ENCODE data around the gene ATP8B4.
"Not testable (repeated sequence)": the region's sequence is repeated elsewhere in the genome, so short reads cannot be mapped to it uniquely, and the experiment has no call there.

ATP8B4 gene, protein sequence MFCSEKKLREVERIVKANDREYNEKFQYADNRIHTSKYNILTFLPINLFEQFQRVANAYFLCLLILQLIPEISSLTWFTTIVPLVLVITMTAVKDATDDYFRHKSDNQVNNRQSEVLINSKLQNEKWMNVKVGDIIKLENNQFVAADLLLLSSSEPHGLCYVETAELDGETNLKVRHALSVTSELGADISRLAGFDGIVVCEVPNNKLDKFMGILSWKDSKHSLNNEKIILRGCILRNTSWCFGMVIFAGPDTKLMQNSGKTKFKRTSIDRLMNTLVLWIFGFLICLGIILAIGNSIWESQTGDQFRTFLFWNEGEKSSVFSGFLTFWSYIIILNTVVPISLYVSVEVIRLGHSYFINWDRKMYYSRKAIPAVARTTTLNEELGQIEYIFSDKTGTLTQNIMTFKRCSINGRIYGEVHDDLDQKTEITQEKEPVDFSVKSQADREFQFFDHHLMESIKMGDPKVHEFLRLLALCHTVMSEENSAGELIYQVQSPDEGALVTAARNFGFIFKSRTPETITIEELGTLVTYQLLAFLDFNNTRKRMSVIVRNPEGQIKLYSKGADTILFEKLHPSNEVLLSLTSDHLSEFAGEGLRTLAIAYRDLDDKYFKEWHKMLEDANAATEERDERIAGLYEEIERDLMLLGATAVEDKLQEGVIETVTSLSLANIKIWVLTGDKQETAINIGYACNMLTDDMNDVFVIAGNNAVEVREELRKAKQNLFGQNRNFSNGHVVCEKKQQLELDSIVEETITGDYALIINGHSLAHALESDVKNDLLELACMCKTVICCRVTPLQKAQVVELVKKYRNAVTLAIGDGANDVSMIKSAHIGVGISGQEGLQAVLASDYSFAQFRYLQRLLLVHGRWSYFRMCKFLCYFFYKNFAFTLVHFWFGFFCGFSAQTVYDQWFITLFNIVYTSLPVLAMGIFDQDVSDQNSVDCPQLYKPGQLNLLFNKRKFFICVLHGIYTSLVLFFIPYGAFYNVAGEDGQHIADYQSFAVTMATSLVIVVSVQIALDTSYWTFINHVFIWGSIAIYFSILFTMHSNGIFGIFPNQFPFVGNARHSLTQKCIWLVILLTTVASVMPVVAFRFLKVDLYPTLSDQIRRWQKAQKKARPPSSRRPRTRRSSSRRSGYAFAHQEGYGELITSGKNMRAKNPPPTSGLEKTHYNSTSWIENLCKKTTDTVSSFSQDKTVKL

DNA sequence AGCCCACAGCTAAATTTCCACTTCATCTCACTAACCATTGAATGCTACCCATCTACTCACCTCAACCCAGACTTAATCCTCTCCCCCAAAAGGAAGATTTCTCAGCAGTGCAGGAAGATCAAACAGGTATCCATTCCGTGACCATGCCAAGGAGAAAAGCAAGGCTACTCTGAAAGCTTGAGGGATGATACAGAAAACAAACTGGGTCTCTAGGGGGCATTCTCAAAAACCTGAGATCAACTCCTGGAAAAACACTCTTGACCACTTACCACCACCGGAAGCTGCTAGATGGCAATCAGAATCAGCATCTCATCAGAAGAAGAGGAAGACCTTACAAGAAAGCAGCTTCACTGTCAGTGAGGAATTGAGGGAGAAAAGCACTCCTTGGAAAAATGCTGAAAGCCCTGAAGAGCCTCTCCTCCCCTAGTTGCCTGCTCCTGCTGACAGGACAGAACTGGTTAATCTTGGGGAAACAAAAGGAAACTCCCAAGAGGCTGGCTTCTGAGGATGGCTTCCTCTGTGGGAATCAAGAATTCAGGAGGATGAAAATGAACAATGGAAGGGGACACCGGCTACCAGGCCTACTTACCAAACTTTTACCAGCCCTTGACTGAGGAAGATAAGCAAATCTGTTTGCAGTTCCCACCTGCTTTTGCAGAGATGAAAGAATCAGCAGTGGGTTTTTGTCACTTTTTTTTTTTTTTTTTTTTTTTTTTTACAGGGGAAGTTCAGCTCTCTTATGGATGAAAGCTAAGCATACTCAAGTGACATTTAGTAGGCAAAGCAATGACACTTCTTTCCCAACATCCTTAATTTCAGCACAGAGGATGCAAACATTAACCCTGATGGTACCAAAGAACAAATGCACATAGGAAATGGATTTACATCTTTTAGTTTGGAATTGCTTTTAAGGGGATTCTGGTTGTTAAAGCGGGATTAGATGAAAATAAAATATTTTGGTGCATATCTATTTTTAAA is at the start of gene ATP8B4:
Gene ATP8B4 (minus strand): TSS at position 171 of the 978 bp plus-strand sequence. CDS start 12,267 bp downstream, outside the sequence.
- DNase-seq, result no peak

DNA sequence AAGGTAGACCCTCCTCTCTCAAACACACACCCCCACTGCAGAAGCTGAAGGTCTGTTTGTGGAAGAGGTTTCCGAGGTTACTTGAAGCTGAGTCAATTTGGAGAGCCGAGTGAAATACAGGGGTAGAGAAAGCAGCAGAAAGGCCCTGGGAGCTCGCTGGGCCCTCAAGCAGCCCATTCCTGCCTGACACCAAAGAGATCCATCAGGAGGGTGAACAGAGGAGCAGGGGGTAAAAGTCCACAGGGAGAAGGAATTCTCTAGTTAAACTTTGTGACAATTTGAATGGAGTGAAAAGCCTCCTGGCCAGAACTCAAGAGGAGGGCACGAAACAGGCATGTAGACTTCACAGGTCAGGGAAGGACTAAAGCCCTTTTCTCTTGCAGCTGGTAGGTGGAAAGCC is 49.3 kb upstream of the ATP8B4 start:
- no peak for DNase-seq

DNA sequence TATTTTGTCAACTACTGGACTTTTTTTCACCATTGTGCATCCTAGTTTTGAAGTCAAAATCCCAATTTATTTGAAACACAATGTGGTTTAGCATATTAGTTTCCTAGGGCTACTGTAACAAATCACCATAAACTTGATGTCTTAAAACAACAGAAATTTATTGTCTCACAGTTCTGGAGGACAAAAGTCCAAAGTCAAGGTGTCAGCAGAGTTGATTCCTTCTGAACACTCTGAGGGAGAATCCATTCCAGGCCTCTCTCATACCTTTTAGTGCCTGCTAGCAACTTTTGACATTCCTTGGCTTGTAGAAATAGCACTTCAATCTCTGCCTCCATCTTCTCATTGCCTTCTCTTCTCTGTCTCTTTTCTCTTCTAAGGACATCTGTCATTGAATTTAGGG is 48.1 kb upstream of the ATP8B4 start:
- no peak for DNase-seq

DNA sequence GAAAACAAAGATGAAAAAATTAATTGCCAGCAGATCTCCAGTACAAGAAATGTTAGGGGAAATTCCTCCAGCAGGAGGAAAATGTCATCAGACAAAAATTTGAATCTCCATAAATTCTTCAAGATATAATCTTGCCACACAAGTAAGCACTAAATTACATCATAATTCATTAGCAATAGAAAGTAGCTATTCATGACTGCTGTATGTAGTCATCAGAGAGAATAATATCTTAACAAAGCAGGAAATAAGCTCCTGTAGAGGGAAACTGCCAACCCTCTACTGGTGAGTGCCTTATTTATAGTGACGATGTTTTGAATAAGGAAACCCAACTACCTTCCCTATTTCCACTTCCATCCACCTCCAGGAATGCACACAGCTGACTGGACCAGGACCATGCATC is 47.2 kb upstream of the ATP8B4 start:
- no peak for DNase-seq

DNA sequence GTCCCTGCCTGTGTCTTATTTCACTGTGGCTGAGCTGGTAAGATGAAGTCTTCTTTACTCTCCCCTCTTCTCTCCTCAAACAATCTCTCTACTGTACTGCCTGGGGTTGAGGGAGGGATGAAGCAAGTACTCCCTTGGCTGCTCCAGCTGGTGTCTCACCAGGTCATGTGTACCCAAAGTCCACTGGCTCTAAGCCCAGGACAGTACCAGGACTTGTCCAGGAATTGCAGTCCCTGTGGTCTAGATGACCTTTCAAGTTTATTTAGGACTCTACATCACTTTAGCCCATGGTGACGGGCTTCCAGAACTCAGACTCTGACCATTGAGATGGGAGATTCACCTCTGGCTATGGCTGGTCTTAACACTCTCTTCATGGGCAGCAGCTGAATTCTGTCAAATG is 45.4 kb upstream of the ATP8B4 start:
- no peak for DNase-seq

DNA sequence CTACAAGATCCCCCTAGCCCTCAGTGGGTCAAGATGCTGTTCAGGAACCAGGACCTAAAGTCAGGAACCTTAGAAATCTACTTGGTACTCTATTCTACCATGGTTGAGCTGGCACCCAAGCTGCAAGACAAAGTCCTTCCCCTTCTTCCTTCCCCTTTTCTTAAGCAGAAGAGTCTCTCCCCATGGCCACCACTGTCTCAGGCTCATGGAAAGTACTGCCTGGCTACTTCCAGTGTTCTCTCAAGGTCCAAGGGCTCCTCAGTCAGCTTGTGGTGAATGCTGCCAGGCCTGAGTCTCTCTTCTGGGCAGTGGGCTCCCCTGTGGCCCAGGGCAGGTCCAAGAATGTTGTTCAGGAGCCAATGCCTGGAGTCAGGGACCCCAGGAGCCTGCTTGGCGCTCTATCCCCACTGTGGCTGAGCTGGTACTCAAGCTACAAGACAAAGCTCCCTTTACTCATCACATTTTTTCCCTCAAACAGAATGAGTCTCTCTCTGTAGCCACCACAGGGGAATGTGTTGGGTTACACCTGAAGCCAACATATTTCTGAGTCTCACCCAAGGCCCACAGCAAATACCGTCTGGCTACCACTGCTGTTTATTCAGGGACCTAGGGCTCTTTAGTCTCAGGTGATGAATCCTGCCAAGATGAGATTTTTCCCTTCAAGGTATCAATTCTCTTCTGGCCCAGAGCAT is 44.8 kb upstream of the ATP8B4 start:
- no peak for DNase-seq

DNA sequence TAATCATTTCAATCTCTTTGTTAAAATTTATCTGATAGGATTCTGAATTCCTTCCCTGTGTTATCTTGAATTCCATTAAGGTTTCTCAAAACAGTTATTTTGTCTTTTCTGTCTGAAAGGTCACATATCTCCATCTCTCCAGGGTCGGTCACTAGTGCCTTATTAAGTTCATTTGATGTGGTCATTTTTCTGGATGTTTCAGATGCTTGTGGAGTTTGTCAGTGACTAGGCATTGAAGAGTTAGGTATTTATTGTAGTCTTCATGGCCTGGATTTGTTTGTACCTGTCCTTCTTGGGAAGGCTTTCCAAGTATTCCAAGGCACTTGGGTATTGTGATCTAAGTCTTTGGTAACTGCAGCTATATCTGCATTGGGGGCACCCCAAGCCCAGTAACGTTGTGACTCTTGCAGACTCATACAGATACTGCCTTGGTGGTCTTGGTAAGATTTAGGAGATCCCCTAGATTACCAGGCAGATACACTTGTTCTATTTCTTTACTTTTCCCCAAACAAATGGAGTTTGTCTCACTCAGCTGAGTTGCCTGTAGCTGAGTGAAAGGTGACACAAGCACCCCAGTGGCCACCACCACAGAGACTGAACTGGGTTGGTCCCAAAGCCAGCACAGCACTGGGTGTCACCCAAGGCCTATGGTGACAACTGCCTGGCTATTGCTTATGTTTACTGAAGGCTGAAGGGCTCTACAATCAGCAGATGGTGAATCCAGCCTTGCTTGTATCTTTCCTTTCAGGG is 44.1 kb upstream of the ATP8B4 start:
- no peak for DNase-seq

DNA sequence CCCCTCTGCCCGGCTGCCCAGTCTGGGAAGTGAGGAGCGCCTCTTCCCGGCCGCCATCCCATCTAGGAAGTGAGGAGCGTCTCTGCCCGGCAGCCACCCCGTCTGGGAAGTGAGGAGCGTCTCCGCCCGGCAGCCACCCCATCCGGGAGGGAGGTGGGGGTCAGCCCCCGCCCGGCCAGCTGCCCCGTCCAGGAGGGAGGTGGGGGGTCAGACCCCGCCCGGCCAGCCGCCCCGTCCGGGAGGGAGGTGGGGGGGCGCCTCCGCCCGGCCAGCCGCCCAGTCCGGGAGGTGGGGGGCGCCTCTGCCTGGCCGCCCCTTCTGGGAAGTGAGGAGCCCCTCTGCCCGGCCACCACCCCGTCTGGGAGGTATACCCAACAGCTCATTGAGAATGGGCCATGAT is 39.2 kb upstream of the ATP8B4 start:
- not testable (repeated sequence) for DNase-seq

DNA sequence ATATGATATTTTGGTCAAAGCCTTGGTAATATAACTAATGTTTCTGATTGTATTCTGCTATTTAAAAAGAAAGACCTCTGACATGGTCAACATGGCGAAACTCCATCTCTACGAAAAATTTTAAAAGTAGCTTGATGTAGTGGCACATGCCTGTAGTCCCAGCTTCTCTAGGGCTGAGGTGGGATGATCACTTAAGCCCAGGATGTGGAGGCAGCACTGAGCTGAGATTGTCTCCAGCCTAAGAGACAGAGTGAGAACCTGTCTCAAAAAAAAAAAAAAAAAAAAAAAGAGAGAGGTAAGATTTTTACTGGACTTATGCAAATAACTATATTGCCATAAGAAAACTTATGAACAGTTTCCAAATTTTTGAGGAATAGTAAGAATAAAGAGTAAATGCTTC is 32.4 kb upstream of the ATP8B4 start:
- DNase-seq, result no peak

DNA sequence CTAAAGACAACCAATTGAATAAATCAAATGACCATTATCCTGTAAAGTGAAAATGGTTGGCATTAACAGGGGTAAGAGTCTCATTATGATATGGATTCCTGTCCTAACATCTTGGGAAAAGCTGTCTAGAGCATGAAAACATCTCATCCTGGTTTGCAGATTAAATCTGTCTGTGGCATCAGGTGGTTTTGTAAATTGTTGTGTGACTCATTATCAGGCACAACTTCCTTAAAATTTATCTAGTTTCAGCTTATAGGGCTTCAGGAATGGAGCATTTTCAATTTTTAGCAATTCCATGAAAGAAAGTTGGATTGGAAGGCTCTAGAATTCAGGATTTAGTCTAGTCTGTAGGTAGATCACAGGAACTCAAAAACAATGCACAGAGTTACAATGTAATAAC is 31.8 kb upstream of the ATP8B4 start:
- no peak for DNase-seq

DNA sequence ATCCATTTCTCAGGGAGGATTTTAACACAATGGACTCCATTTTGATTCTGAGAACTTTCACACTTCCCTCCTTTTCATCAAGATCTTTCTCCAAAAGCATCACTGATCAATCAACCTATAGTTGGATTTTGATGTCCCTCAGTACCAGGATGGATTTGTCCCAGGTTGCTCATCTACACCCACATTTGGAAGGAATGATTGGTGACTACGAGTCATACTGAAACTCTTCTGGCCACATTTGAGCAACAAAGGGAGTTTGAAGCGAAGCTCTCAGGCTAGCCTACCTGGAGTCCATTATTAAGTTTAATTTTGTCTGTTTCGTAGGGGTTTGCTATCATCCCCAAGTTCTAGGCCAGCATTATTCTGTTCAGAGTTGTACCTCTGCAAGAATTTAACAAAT is 31.3 kb upstream of the ATP8B4 start:
- no peak for DNase-seq

DNA sequence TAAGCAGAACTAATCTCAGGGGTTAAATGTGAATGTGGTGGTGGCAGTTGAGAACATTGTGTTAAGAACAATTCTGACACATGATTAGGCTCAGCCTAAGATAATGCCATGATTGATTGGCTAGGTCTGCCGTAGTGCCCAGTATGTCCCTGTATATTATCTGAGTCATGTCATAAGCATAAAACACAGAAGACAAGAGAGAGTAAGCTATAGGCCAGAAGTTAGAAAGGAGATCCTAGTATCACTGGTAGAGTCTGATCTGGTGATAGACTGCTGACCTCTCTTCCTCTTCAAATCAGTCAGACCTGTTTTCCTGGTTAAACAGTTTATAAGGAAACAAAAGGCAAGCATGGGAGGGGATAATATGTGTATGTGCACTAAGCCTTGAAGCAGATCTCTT is 30.1 kb upstream of the ATP8B4 start:
- no peak for DNase-seq

DNA sequence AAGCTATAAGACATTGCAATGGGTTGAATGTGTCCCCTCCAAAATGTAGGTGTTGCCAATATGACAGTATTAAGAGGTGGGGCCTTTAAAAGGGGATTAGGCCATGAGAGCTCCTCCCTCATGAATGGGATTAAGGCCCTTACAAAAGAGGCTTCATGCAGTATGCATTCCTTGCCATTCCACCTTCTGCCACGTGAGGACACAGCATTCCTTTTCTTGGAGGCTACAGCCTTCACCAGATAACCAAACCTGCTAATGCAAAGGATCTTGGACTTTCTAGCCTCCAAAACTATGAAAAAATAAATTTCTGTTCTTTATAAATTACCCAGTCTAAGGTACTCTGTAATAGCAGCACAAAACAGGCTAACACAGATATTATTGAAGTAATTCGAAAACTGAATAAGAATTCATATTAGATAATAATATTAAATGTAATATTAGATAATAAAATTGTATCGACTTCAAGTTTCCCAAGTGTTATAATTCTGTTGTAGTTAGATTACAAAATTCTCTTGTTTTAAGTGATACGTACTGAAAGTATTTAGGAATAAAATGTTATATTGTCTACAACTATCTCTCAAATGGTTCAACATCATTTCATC is 29.4 kb upstream of the ATP8B4 start:
- no peak for DNase-seq

DNA sequence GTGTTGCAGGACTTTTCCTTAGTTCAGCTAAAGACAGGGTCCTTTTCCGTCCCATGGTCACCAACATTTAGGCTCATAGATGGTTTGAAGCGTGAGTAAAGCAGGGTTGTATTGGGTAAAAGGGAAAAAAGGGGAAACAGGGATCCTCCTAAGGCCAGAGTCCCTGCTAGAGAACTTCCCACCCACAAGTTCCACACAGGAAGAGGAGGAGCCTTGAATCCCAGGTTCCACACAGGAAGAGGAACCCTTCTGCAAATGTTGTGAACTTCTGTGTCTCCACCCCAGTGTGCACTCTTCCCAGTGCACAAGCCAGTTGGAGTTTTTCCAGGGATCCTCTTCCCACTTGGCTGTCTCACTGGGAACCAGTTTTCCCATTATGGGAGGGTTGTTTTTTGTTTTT is 27.6 kb upstream of the ATP8B4 start:
- no peak for DNase-seq

DNA sequence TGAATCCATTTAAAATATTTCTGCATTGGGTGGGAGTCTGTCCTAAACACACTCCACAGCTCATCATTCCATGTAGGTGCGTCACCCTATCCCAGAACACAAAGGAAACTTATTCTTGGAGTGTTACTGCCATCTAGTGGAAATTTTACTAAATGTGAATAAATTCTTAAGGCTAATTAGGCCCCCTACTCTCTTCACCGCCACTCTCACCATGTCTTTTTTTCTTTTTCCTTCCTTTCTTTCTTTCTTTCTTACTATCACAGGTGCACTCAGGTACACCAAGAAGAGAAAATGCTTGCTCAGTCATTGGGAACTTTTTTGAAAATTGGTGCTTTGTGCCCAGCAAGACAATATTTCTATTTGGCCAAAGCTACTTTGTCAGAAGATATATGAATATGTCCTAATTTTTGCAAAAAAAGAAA is 26.4 kb upstream of the ATP8B4 start:
- DNase-seq, result no peak

DNA sequence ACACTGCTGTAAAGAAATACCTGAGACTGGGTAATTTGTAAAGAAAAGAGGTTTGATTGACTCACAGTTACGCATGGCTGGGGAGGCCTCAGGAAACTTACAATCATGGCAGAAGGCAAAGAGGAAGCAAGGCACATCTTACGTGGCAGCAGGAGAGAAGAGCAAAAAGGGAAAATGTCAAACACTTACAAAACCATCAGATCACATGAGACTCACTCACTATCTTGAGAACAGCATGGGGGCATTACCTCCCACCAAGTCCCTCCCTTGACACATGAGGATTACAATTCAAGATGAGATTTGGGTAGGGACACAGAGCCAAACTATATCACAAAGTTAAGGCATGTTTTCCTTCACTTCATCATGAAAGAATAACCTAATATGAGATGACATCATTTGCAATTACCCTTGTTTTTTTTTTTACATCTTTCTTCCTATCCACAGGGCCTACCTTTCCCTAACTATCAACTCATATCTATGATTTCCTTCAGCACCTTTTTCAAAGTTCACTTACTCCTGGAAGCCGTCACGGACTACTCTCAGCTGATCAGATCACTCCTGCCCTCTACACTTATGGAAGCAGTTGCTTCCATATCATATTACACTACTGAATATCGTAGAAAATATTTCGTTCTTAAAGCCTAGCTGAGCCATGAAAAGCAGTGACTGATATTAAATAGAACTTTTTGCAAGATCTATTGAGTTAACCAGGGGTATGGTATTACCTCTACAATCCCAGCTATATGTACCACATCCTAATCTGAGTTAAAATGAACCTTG is 25.5 kb upstream of the ATP8B4 start:
- no peak for DNase-seq

DNA sequence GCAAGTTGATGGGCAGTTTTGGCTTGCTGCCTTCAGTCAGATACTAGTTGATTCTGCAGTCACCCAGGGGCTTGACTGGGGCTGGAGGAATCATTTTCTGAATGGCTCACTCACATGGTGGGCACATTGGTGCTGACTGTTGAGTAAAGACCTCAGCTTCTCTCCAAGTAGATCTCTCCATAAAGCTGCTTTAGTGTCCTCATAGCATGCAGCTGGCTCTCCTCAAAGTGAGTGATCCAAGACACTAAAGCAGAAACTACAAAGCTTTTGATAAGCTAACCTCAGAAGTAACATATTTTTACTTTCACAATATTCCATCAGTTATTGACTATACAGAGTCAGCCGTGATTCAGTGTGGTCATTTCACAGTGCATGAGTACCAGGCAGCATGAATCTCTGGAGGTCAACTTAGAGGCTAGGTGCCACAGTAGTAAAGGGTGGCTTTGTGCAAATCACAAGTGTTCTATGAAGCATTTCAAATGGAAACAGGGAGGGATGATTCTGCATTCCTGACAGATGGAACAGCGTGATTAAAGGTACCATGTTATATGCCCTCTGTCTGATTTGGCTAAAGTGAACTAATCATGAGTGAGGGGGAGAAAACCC is 24.3 kb upstream of the ATP8B4 start:
- DNase-seq, result no peak

DNA sequence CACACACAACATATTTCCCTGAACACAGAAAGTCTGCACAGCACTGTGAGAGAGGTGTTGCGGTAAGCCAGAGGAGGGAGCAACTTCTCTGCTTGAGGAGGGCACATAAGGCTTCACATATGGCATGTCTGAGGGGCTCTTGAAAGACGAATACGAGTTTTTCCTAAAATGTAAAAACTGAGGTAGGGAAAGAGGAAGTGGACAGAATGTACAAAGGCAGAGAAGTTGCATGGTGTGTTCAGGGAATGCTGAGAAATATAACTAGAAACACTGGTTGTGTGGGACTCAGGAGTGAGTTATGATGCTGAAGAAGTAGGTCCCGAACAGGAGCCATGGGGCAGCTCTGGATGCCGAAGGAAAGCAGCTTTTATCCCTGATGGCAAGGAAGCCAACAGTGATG is 22.8 kb upstream of the ATP8B4 start:
- DNase-seq, result no peak

DNA sequence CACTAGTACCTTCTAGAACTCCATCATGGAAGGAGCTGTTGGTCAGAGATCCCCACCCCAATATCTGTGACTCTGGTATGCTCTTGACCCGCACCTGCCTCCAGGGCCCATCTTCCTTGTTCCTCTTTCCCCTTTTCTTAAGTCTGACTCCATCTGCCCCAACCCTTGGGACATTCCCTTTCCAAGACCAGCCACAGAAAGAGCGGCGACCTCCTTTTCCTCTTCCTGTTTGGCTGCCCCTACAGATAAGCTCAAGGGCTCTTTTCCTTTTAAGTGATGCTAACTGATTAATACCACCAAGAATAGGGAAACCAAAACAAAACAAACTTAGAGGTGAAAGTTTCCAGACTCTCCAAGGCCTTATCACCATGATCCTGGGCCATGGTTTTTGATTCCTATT is 21.9 kb upstream of the ATP8B4 start:
- DNase-seq, result no peak
